ENCODE data around the gene RXRA.

- TF ChIP-seq, protein P1, sequence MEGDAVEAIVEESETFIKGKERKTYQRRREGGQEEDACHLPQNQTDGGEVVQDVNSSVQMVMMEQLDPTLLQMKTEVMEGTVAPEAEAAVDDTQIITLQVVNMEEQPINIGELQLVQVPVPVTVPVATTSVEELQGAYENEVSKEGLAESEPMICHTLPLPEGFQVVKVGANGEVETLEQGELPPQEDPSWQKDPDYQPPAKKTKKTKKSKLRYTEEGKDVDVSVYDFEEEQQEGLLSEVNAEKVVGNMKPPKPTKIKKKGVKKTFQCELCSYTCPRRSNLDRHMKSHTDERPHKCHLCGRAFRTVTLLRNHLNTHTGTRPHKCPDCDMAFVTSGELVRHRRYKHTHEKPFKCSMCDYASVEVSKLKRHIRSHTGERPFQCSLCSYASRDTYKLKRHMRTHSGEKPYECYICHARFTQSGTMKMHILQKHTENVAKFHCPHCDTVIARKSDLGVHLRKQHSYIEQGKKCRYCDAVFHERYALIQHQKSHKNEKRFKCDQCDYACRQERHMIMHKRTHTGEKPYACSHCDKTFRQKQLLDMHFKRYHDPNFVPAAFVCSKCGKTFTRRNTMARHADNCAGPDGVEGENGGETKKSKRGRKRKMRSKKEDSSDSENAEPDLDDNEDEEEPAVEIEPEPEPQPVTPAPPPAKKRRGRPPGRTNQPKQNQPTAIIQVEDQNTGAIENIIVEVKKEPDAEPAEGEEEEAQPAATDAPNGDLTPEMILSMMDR (IDR thresholded peaks at IDR 0.05; ENCODE audit: borderline replicate concordance, extremely low read depth, low read length, poor library complexity, severe bottlenecking): peak; percentile 36
- no peak for TF ChIP-seq EZH2 (IDR thresholded peaks at IDR 0.05; ENCODE audit: borderline replicate concordance, low read depth, low read length, severe bottlenecking)
Observed at GRCh38 chr9:134381671-134382516, 55.6 kb downstream of the RXRA start.
